CD4-positive, alpha-beta T cell (primary cell): ENCODE measurements around the gene ACTRT3. TPM values are rescaled to one million over a fixed set of nuclear protein-coding genes. Genes with fewer than 3 reads are reported as not detected.

Experiments used
- ATAC-seq: fragments of 200-7000 bp; cut with Tn5 transposase; one replicate; pipeline ENCODE4 v1.10.0; 2022; ENCODE audit warnings: mild to moderate bottlenecking; ENCODE audit not compliant: poor library complexity
- CTCF ChIA-PET: fragments of 350-600 bp; sonication (Branson Sonifier 250); formaldehyde crosslinking; loops from one replicate; lab custom pipeline; 2021; ENCODE audit warnings: antibody characterized with exemption, inconsistent platforms; lab: Charles Lee
- POLR2A ChIA-PET: fragments of 350-600 bp; sonication (Branson Sonifier 250); formaldehyde crosslinking; loops from one replicate; lab custom pipeline; 2021; ENCODE audit warnings: antibody characterized with exemption, inconsistent platforms; lab: Charles Lee
- DNase-seq, 14 experiments: peaks; one replicate each; pipeline ENCODE4 v3.0.0-alpha.2; 2013 to 2020; ENCODE audit warnings: mixed read lengths in 2 of 14
- H3K27ac ChIP-seq, 2 donors: one replicate each; pipeline versions ENCODE4 v1.5.1 to v1.7.0; 2013; ENCODE audit warnings: low read length in 2 of 2, low read depth in 1 of 2, mild to moderate bottlenecking in 1 of 2
- H3K27me3 ChIP-seq, 2 experiments: 1 replicate in 1 of 2; 2 replicates in 1 of 2; pipeline versions ENCODE4 v1.6.1 to v1.7.0; 2013; ENCODE audit warnings: low read length in 2 of 2, control low read depth in 1 of 2, mild to moderate bottlenecking in 1 of 2, moderate library complexity in 1 of 2; ENCODE audit not compliant: insufficient read depth in 2 of 2, control insufficient read depth in 1 of 2
- H3K36me3 ChIP-seq: one replicate; pipeline ENCODE4 v1.6.1; 2013; ENCODE audit warnings: low read length, control low read depth; ENCODE audit not compliant: insufficient read depth
- H3K4me1 ChIP-seq: one replicate; pipeline ENCODE4 v1.6.1; 2013; ENCODE audit warnings: low read length, control low read depth; ENCODE audit not compliant: insufficient read depth
- H3K4me3 ChIP-seq: one replicate; pipeline ENCODE4 v1.5.1; 2013; ENCODE audit warnings: mild to moderate bottlenecking, low read length, moderate library complexity
- H3K9me3 ChIP-seq, 2 experiments: 1 replicate in 1 of 2; 2 replicates in 1 of 2; pipeline versions ENCODE4 v1.6.1 to v1.7.0; 2013; ENCODE audit warnings: low read length in 2 of 2, mild to moderate bottlenecking in 2 of 2, control low read depth in 1 of 2, moderate library complexity in 1 of 2; ENCODE audit not compliant: control insufficient read depth in 1 of 2, insufficient read depth in 1 of 2
- H3K27ac Mint-ChIP-seq: one replicate; pipeline ENCODE4 v1.8.0; 2020; ENCODE audit warnings: mixed read lengths
- H3K27me3 Mint-ChIP-seq: one replicate; pipeline ENCODE4 v1.8.0; 2021; ENCODE audit warnings: mixed read lengths
- H3K36me3 Mint-ChIP-seq: one replicate; pipeline ENCODE4 v1.8.0; 2021; ENCODE audit warnings: low read depth, mixed read lengths
- H3K4me1 Mint-ChIP-seq: one replicate; pipeline ENCODE4 v1.8.0; 2021; ENCODE audit warnings: low read depth, mixed read lengths
- H3K4me3 Mint-ChIP-seq: one replicate; pipeline ENCODE4 v1.8.0; 2020; ENCODE audit warnings: mild to moderate bottlenecking, mixed read lengths
- H3K9me3 Mint-ChIP-seq: one replicate; pipeline ENCODE4 v1.8.0; 2020; ENCODE audit warnings: mixed read lengths
- CTCF ChIP-seq: fragments of 200-600 bp; IDR thresholded peaks from one replicate; pipeline ENCODE4 v1.8.0; 2022; ENCODE audit warnings: antibody characterized with exemption, mild to moderate bottlenecking
- intact Hi-C, 2 experiments: fragments of 100-400 bp; cut with DNase I in 1 of 2; cut with micrococcal nuclease in 1 of 2; formaldehyde crosslinking; loops; one replicate each; pipeline versions ENCODE4 v1.15.1 to v1.9.0; 2023 to 2025; cut with DNase I, micrococcal nuclease
- total RNA-seq, 174 experiments: library from RNA in 2 of 174; stranded (reverse) in 2 of 174; gene quantifications; one replicate each; pipeline ENCODE4 v1.2.3 and lab custom pipeline; 2021 to 2026

The ACTRT3 gene
- total RNA-seq, 2 experiments from 2014 or later, result not detected

GRCh38 chr3:169772897-169773816, 3.8 kb upstream of the ACTRT3 start, which contains the start of gene MYNN:
Gene MYNN, plus strand, starts transcription at chr3:169773396. Its CDS starts 900 bp downstream, at chr3:169774296.
- ATAC-seq, result peak; percentile 80
- peak within 1 kb of the TSS; percentile 98 for H3K4me3 Mint-ChIP-seq
- peak within 1 kb of the TSS; percentile 100 for H3K27ac Mint-ChIP-seq
- peak; percentile 81 to 96 (median 89) for DNase-seq
- intact Hi-C loops, result loop anchor here (1.0 to 5.0 kb wide), 5 partner anchors 8 to 408 kb away; partner anchors contain the start of genes LRRC34 (in 1 of the 2), LRRIQ4 (in 1 of the 2), PHC3 (in 1 of the 2) and SEC62 (in 1 of the 2)
- Histone ChIP-seq H3K9me3 (no peaks in the 10 kb centered on the region), H3K4me1 (peaks cover 22% of the 10 kb centered on the region), H3K27me3 (no peaks in the 10 kb centered on the region), H3K27ac (peak within 1 kb of the TSS; percentile 98 to 100), H3K36me3 (peaks cover 33% of the 10 kb centered on the region), H3K4me3 (peak within 1 kb of the TSS; percentile 83)
- H3K36me3 Mint-ChIP-seq, result peaks cover 68% of the 10 kb centered on the region
- no peaks in the 10 kb centered on the region for H3K9me3 Mint-ChIP-seq
- TF ChIP-seq CTCF, result no peak
- ChIA-PET CTCF (interaction anchor here (0.6 to 3.0 kb wide), 5 partner anchors 11 to 193 kb away, joined by 3 to 20 read pairs (median 5); partner anchors contain the start of gene SEC62), POLR2A (interaction anchor here (0.5 to 3.7 kb wide), 21 partner anchors 9 to 1097 kb away, joined by 3 to 85 read pairs (median 6); partner anchors contain the start of genes LRRC34, LRRIQ4, PHC3 and PRKCI)
- peaks cover 12% of the 10 kb centered on the region for H3K27me3 Mint-ChIP-seq
- peaks cover 68% of the 10 kb centered on the region for H3K4me1 Mint-ChIP-seq

- Mint-ChIP-seq H3K4me1 (peaks cover 61% of the 10 kb centered on the region), H3K36me3 (peaks cover 61% of the 10 kb centered on the region), H3K9me3 (no peaks in the 10 kb centered on the region), H3K27me3 (peaks cover 12% of the 10 kb centered on the region), H3K4me3 (peak overlapping the region; percentile 98), H3K27ac (peak overlapping the region; percentile 100)
- ChIA-PET CTCF (interaction anchor here (1.9 to 3.0 kb wide), 3 partner anchors 10 to 194 kb away, joined by 5 to 20 read pairs (median 13); partner anchors contain the start of gene SEC62), POLR2A (interaction anchor here (0.5 to 3.7 kb wide), 21 partner anchors 9 to 1312 kb away, joined by 3 to 85 read pairs (median 6); partner anchors contain the start of genes LRRC34, LRRIQ4, PHC3 and PRKCI)
- ATAC-seq (peak; percentile 13), DNase-seq (peak in 6 of 14 experiments; percentile 36 to 80 (median 46))
- Histone ChIP-seq H3K27ac (peak overlapping the region; percentile 98 to 100), H3K27me3 (no peaks in the 10 kb centered on the region), H3K4me1 (peaks cover 22% of the 10 kb centered on the region), H3K4me3 (peak overlapping the region; percentile 83), H3K9me3 (no peaks in the 10 kb centered on the region), H3K36me3 (peaks cover 26% of the 10 kb centered on the region)
- TF ChIP-seq CTCF, result no peak
- intact Hi-C loops, result loop anchor here (2.0 to 5.0 kb wide), 4 partner anchors 14 to 408 kb away; partner anchors contain the start of genes LRRC34 (in 1 of the 2), LRRIQ4 (in 1 of the 2), PHC3 (in 1 of the 2) and SEC62 (in 1 of the 2)
These were observed 3.0 kb upstream of the ACTRT3 start for GRCh38 chr3:169772305-169772896.
